ENCODE data around the gene DCHS2. TPM values are rescaled to one million over a fixed set of nuclear protein-coding genes. Genes with fewer than 3 reads are reported as not detected.

The DCHS2 gene
- total RNA-seq, 1 donor from 2014 or later = not detected

- peaks cover 4% of the 10 kb centered on the region for H3K27me3 Mint-ChIP-seq (ENCODE audit: unreplicated experiment)
Observed at GRCh38 chr4:154367659-154368058, 123.9 kb downstream of the DCHS2 start.

GRCh38 chr4:154366956-154367355 is 124.6 kb downstream of the DCHS2 start:
- TF ChIP-seq CTCF (IDR thresholded peaks at IDR 0.05; ENCODE audit: unreplicated experiment) = no peak
- peaks cover 7% of the 10 kb centered on the region for H3K4me1 Mint-ChIP-seq (ENCODE audit: unreplicated experiment)
- H3K36me3 Mint-ChIP-seq (ENCODE audit: low read depth, unreplicated experiment) = no peaks in the 10 kb centered on the region
- no peak overlapping the region for H3K27ac Mint-ChIP-seq (ENCODE audit: unreplicated experiment)
- no peaks in the 10 kb centered on the region for H3K9me3 Mint-ChIP-seq (ENCODE audit: unreplicated experiment)
- no peak overlapping the region for H3K4me3 Mint-ChIP-seq (ENCODE audit: unreplicated experiment)
- no peak for DNase-seq (ENCODE audit: low spot score)
- H3K27me3 Mint-ChIP-seq (ENCODE audit: unreplicated experiment) = peaks cover 4% of the 10 kb centered on the region

More at GRCh38 chr4:154367659-154368058, 123.9 kb downstream of the DCHS2 start:
- no peak for TF ChIP-seq CTCF (IDR thresholded peaks at IDR 0.05; ENCODE audit: unreplicated experiment)
- no peaks in the 10 kb centered on the region for H3K9me3 Mint-ChIP-seq (ENCODE audit: unreplicated experiment)
- DNase-seq (ENCODE audit: low spot score) = no peak
- no peak overlapping the region for H3K4me3 Mint-ChIP-seq (ENCODE audit: unreplicated experiment)
- H3K36me3 Mint-ChIP-seq (ENCODE audit: low read depth, unreplicated experiment) = no peaks in the 10 kb centered on the region
- no peak overlapping the region for H3K27ac Mint-ChIP-seq (ENCODE audit: unreplicated experiment)
- peaks cover 7% of the 10 kb centered on the region for H3K4me1 Mint-ChIP-seq (ENCODE audit: unreplicated experiment)

GRCh38 chr4:154364066-154364845 is 127.3 kb downstream of the DCHS2 start:
- Mint-ChIP-seq H3K36me3 (ENCODE audit: low read depth, unreplicated experiment) (no peaks in the 10 kb centered on the region), H3K27me3 (ENCODE audit: unreplicated experiment) (peaks cover 3% of the 10 kb centered on the region), H3K4me1 (ENCODE audit: unreplicated experiment) (peaks cover 7% of the 10 kb centered on the region), H3K9me3 (ENCODE audit: unreplicated experiment) (no peaks in the 10 kb centered on the region), H3K27ac (ENCODE audit: unreplicated experiment) (no peak overlapping the region), H3K4me3 (ENCODE audit: unreplicated experiment) (no peak overlapping the region)
- DNase-seq (ENCODE audit: low spot score) = no peak
- no peak for TF ChIP-seq CTCF (IDR thresholded peaks at IDR 0.05; ENCODE audit: unreplicated experiment)

GRCh38 chr4:154361450-154361849 is 130.1 kb downstream of the DCHS2 start:
- no peaks in the 10 kb centered on the region for H3K4me1 Mint-ChIP-seq (ENCODE audit: unreplicated experiment)
- H3K27ac Mint-ChIP-seq (ENCODE audit: unreplicated experiment) = no peak overlapping the region
- no peaks in the 10 kb centered on the region for H3K9me3 Mint-ChIP-seq (ENCODE audit: unreplicated experiment)
- no peak for TF ChIP-seq CTCF (IDR thresholded peaks at IDR 0.05; ENCODE audit: unreplicated experiment)
- peaks cover 1% of the 10 kb centered on the region for H3K27me3 Mint-ChIP-seq (ENCODE audit: unreplicated experiment)
- DNase-seq (ENCODE audit: low spot score) = no peak
- no peaks in the 10 kb centered on the region for H3K36me3 Mint-ChIP-seq (ENCODE audit: low read depth, unreplicated experiment)
- H3K4me3 Mint-ChIP-seq (ENCODE audit: unreplicated experiment) = no peak overlapping the region

- H3K27ac Mint-ChIP-seq (ENCODE audit: unreplicated experiment) = no peak overlapping the region
- no peaks in the 10 kb centered on the region for H3K9me3 Mint-ChIP-seq (ENCODE audit: unreplicated experiment)
- DNase-seq (ENCODE audit: low spot score) = no peak
- H3K27me3 Mint-ChIP-seq (ENCODE audit: unreplicated experiment) = no peaks in the 10 kb centered on the region
- H3K4me1 Mint-ChIP-seq (ENCODE audit: unreplicated experiment) = no peaks in the 10 kb centered on the region
- no peaks in the 10 kb centered on the region for H3K36me3 Mint-ChIP-seq (ENCODE audit: low read depth, unreplicated experiment)
- H3K4me3 Mint-ChIP-seq (ENCODE audit: unreplicated experiment) = no peak overlapping the region
- TF ChIP-seq CTCF (IDR thresholded peaks at IDR 0.05; ENCODE audit: unreplicated experiment) = no peak
Observed at GRCh38 chr4:154360491-154360890, 131.1 kb downstream of the DCHS2 start.

All from endothelial cell (in vitro differentiated cells).